ENCODE results near the gene TMEM183A. TPM values are rescaled to one million over a fixed set of nuclear protein-coding genes. Genes with fewer than 3 reads are reported as not detected.

TMEM183A gene
- total RNA-seq, 4 donors from 2014 or later, result 104 to 253 (median 111) TPM

DNA sequence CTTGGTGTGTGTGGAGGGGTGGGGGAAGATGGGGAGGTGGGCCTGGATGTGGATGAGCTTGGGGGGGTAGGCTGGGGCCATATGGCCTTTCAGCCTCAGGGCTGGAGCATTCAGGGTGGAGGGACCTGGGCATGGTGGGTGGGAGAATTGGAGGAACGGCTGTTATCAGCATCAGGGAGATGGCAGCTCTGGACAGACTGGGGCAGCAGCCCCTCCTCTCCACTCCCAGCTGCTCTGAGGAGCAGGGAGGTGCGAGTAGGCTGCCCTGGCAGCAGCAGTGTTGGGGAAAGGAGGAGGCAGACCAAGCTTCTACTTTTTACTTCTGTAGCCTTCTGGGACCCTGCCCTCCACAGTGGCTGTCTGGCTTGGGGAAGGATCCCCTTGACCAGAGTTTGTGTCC lies 29.4 kb downstream of the TMEM183A start:
- peaks cover 0 to 9% (median 1%) of the 10 kb centered on the region in 4 donors for H3K4me1 ChIP-seq
- WGBS, 2 donors (ENCODE audit: low coverage in 1 of 2), result 54% methylated on average over 2 of the region's 2 CpGs; no CpG with 5 or more reads in 1 of the 2 donors
- intact Hi-C loops (cut with DNase I; ENCODE audit: low total_unique reads), result no loop called here

DNA sequence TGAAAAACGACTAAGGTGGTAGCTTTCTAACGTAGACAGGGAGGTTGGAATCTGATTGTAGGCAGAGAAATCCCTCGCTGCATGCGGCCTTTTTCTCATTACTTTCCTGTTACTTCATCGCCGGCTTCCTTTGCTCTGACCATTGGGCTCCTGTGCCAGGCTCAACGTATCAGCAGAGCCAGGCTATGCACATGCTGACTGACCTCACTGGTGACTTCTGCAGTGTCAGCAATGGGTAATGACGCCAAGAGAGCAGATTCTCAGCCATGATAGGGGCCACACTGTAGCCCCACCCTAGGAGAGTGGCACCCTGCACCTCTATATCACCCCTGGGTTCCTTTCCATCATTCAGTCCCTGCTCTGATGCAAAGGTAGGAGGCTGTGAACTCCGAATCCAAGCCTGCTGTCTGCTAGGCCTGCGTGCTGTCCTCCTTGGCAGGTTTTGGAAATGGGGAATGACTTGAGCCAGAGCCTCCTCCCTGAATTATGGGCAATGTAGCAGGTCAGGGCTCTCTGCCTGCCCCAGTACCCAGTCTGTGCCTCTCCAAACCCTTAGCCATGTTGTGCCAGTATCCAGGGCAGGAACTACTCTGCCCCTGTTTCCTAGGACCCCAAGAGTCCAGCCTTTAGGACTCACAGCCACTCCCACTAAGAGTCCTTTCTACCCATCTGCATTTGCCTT lies 30.5 kb downstream of the TMEM183A start:
- in situ Hi-C loops (cut with MboI; ENCODE audit: low pct_ligation_motif_present in 1 of 4, low pct_unique_long_range_greater_than_20kb in 1 of 4, low sequenced_read_pairs in 3 of 4) (loop anchor here in 3 of 4 donors (10.0 kb wide), 2 partner anchors 177 to 187 kb away; partner anchors contain the start of gene CHIT1 (in 1 of the 3)), intact Hi-C loops (cut with DNase I; ENCODE audit: low total_unique reads) (loop anchor here (2.0 kb wide), 1 partner anchor 177 kb away; no protein-coding TSS in a partner anchor)
- Histone ChIP-seq H3K27me3 (no peaks in the 10 kb centered on the region), H3K27ac (peak overlapping the region; percentile 20 to 79 (median 53)), H3K4me1 (peaks cover 0 to 9% (median 1%) of the 10 kb centered on the region in 4 donors), H3K4me3 (no peak overlapping the region), H3K9me3 (no peaks in the 10 kb centered on the region), H3K36me3 (no peaks in the 10 kb centered on the region)
- TF ChIP-seq POLR2AphosphoS5 (IDR thresholded peaks at IDR 0.05) (no peak), EP300 (IDR thresholded peaks at IDR 0.05; ENCODE audit: low read depth) (no peak), POLR2A (IDR thresholded peaks at IDR 0.05) (no peak)
- TF ChIP-seq, protein P1, sequence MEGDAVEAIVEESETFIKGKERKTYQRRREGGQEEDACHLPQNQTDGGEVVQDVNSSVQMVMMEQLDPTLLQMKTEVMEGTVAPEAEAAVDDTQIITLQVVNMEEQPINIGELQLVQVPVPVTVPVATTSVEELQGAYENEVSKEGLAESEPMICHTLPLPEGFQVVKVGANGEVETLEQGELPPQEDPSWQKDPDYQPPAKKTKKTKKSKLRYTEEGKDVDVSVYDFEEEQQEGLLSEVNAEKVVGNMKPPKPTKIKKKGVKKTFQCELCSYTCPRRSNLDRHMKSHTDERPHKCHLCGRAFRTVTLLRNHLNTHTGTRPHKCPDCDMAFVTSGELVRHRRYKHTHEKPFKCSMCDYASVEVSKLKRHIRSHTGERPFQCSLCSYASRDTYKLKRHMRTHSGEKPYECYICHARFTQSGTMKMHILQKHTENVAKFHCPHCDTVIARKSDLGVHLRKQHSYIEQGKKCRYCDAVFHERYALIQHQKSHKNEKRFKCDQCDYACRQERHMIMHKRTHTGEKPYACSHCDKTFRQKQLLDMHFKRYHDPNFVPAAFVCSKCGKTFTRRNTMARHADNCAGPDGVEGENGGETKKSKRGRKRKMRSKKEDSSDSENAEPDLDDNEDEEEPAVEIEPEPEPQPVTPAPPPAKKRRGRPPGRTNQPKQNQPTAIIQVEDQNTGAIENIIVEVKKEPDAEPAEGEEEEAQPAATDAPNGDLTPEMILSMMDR (IDR thresholded peaks at IDR 0.05), result no peak
- DNase-seq, result no peak
- 79% methylated on average over 10 of the region's 10 CpGs; no CpG with 5 or more reads in 1 of the 2 donors for WGBS, 2 donors (ENCODE audit: low coverage in 1 of 2)

More for the DNA sequence above, 29.4 kb downstream of the TMEM183A start:
- Histone ChIP-seq H3K4me3 (no peak overlapping the region), H3K27me3 (no peaks in the 10 kb centered on the region), H3K9me3 (no peaks in the 10 kb centered on the region), H3K36me3 (no peaks in the 10 kb centered on the region), H3K27ac (no peak overlapping the region)
- TF ChIP-seq POLR2AphosphoS5 (IDR thresholded peaks at IDR 0.05) (no peak), EP300 (IDR thresholded peaks at IDR 0.05; ENCODE audit: low read depth) (no peak), POLR2A (IDR thresholded peaks at IDR 0.05) (no peak)
- TF ChIP-seq, protein P1 (IDR thresholded peaks at IDR 0.05), result no peak
- DNase-seq, result no peak
- in situ Hi-C loops (cut with MboI; ENCODE audit: low pct_ligation_motif_present in 1 of 4, low pct_unique_long_range_greater_than_20kb in 1 of 4, low sequenced_read_pairs in 3 of 4), result loop anchor here in 3 of 4 donors (10.0 kb wide), 2 partner anchors 178 to 188 kb away; partner anchors contain the start of gene CHIT1 (in 1 of the 3)

DNA sequence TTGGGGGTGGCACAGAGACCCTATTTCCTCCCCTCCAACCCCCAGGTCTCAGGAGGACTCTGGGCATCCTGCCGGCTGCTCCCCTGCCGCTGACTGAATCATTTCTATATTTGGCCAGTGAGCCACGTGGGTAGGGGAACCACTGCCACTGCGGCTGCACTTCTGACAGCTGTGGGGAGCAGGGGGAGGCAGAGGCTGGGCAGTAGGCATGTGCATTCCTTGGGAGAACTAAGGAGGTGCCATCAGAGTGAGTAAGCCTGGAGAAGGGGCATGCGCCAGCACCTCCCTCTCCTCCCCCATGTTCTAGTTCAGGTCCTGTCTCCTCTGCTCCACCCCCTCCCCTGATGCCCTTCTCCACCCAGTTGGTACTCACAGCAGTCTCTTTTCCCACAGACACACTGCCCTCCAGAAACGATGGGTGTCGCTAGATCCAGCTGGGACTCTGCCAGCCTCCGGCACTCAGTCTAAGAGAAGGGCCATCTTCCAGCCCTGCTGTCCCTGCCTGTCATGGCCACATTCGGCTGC lies 31.1 kb downstream of the TMEM183A start:
- Histone ChIP-seq H3K36me3 (no peaks in the 10 kb centered on the region), H3K4me1 (peaks cover 0 to 9% (median 1%) of the 10 kb centered on the region in 4 donors), H3K27ac (peak overlapping the region in 3 of 4 donors; percentile 34 to 79 (median 72)), H3K4me3 (no peak overlapping the region), H3K9me3 (no peaks in the 10 kb centered on the region), H3K27me3 (no peaks in the 10 kb centered on the region)
- TF ChIP-seq, protein P1 (IDR thresholded peaks at IDR 0.05), result no peak
- TF ChIP-seq POLR2AphosphoS5 (IDR thresholded peaks at IDR 0.05) (no peak), EP300 (IDR thresholded peaks at IDR 0.05; ENCODE audit: low read depth) (no peak), POLR2A (IDR thresholded peaks at IDR 0.05) (no peak)
- intact Hi-C loops (cut with DNase I; ENCODE audit: low total_unique reads), result loop anchor here (2.0 kb wide), 1 partner anchor 177 kb away; no protein-coding TSS in a partner anchor
- WGBS, 2 donors (ENCODE audit: low coverage in 1 of 2), result 0 to 29% methylated on average over 2 to 8 of the region's 9 CpGs
- in situ Hi-C loops (cut with MboI; ENCODE audit: low pct_ligation_motif_present in 1 of 4, low pct_unique_long_range_greater_than_20kb in 1 of 4, low sequenced_read_pairs in 3 of 4), result loop anchor here in 3 of 4 donors (10.0 kb wide), 2 partner anchors 177 to 187 kb away; partner anchors contain the start of gene CHIT1 (in 1 of the 3)
- DNase-seq, result peak; percentile 18

Measured in transverse colon (tissue), 4 donors.